Lung (tissue), 12 donors: ENCODE data around the gene CLEC10A. TPM values are rescaled to one million over a fixed set of nuclear protein-coding genes. Genes with fewer than 3 reads are reported as not detected.
"Not testable (repeated sequence)": the region's sequence is repeated elsewhere in the genome, so short reads cannot be mapped to it uniquely, and the experiment has no call there.

Source experiments
- ATAC-seq: fragments of 200-7000 bp; cut with Tn5 transposase; one replicate; pipeline ENCODE4 v1.9.1; 2020; ENCODE audit warnings: moderate number of reproducible peaks; ENCODE audit not compliant: insufficient read depth, low FRiP score
- DNase-seq, 3 donors: peaks; one replicate each; pipeline ENCODE4 v3.0.0-alpha.2; 2013 to 2017
- H3K27ac ChIP-seq, 2 donors: one replicate each; pipeline ENCODE4 v1.5.1; 2013; ENCODE audit warnings: mild to moderate bottlenecking in 2 of 2, moderate library complexity in 2 of 2, control low read depth in 1 of 2, inconsistent platforms in 1 of 2, low read depth in 1 of 2, low read length in 1 of 2
- H3K27me3 ChIP-seq, 3 donors: one replicate each; pipeline ENCODE4 v1.5.1; 2013; ENCODE audit warnings: low read length in 2 of 3; ENCODE audit not compliant: control insufficient read depth in 3 of 3, insufficient read depth in 3 of 3
- H3K36me3 ChIP-seq, 4 donors: one replicate each; pipeline ENCODE4 v1.5.1; 2013; ENCODE audit warnings: low read length in 4 of 4, mild to moderate bottlenecking in 1 of 4, moderate library complexity in 1 of 4; ENCODE audit not compliant: control insufficient read depth in 4 of 4, insufficient read depth in 4 of 4
- H3K4me1 ChIP-seq, 5 donors: one replicate each; pipeline ENCODE4 v1.5.1; 2013; ENCODE audit warnings: low read length in 5 of 5, mild to moderate bottlenecking in 2 of 5, moderate library complexity in 1 of 5; ENCODE audit not compliant: control insufficient read depth in 5 of 5, insufficient read depth in 5 of 5
- H3K4me3 ChIP-seq: one replicate; pipeline ENCODE4 v1.5.1; 2013; ENCODE audit warnings: mild to moderate bottlenecking, control low read depth, moderate library complexity
- H3K9ac ChIP-seq, 2 donors: one replicate each; pipeline ENCODE4 v1.5.1; 2013; ENCODE audit warnings: low read length in 2 of 2, control low read depth in 1 of 2; ENCODE audit not compliant: insufficient read depth in 1 of 2
- H3K9me3 ChIP-seq, 4 donors: one replicate each; pipeline ENCODE4 v1.5.1; 2013; ENCODE audit warnings: low read length in 3 of 4, mild to moderate bottlenecking in 1 of 4, moderate library complexity in 1 of 4; ENCODE audit not compliant: control insufficient read depth in 4 of 4, insufficient read depth in 3 of 4
- WGBS, 2 donors: extraction: QIAGEN DNeasy Blood & Tissue Kit; methylation state at CpG; one replicate each; pipeline ENCODE4 v1.1.7; 2013; 5-methylcytosine and 5-hydroxymethylcytosine counted together
- polyA plus RNA-seq, 2 donors: library from polyadenylated mRNA; stranded (reverse); fragments of 200-250 nt; gene quantifications; one replicate each; pipeline ENCODE4 v1.2.1, GENCODE V29; 2013
- total RNA-seq, 2 donors: library from RNA; depleted of rRNA in 1 of 2; stranded (reverse); fragments of >200 nt in 1 of 2; gene quantifications; one replicate each; pipeline ENCODE4 v1.2.1, GENCODE V29; 2014 to 2021
- TF ChIP-seq, protein P1 (sequence below): IDR thresholded peaks from 2 replicates; pipeline ENCODE4 v1.5.1; 2012; ENCODE audit warnings: mild to moderate bottlenecking; ENCODE audit errors: control extremely low read depth, extremely low read depth
- donor health status: control.
- donor health status: control.
- donor health status: Bipolar disorder and iron deficiency.
- donor health status: healthy.
- donor health status: DM: yes; HTN: yes; CAD: no.

Gene CLEC10A
- total and polyA plus RNA-seq, 4 donors, result 3.7 to 18.4 (median 9.0) TPM

DNA sequence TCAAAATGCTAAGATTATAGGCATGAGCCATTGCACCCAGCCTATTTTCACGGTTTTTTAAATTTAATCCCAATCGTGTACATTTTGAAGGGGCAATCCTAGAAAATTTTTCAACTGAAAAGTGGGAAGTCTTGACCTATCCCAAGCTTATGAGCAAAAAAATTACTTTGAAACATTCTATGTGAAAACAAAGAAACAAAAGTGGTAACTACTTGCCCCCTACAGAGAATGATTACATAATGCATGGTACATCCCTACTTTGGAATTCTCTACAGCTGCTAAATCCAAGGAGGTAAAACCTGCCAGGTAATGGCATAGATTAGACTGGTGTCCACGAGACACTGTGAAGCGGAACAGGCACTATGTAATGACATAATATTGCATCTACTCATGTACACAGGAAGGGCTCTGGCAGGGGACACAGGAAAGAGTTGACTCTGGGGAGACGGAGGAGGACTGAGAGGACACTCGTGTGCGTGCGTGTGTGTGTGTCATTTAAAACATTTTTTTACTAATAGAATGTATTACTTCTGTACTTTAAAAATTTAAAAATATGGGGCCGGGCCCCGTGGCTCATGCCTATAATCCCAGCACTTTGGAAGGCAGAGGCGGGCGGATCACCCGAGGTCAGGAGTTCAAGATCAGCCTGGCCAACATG is 18.9 kb upstream of the CLEC10A start:
- no peak overlapping the region for H3K27ac ChIP-seq
- H3K4me3 ChIP-seq, result no peak overlapping the region
- H3K27me3 ChIP-seq, result no peaks in the 10 kb centered on the region
- TF ChIP-seq, protein P1, sequence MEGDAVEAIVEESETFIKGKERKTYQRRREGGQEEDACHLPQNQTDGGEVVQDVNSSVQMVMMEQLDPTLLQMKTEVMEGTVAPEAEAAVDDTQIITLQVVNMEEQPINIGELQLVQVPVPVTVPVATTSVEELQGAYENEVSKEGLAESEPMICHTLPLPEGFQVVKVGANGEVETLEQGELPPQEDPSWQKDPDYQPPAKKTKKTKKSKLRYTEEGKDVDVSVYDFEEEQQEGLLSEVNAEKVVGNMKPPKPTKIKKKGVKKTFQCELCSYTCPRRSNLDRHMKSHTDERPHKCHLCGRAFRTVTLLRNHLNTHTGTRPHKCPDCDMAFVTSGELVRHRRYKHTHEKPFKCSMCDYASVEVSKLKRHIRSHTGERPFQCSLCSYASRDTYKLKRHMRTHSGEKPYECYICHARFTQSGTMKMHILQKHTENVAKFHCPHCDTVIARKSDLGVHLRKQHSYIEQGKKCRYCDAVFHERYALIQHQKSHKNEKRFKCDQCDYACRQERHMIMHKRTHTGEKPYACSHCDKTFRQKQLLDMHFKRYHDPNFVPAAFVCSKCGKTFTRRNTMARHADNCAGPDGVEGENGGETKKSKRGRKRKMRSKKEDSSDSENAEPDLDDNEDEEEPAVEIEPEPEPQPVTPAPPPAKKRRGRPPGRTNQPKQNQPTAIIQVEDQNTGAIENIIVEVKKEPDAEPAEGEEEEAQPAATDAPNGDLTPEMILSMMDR, result no peak
- H3K9me3 ChIP-seq, result peaks cover 0 to 2% (median 0%) of the 10 kb centered on the region in 4 donors
- no peak overlapping the region for H3K9ac ChIP-seq
- WGBS, 2 donors, result 68 to 77% methylated on average over 13 of the region's 13 CpGs
- DNase-seq (no peak), ATAC-seq (no peak)
- H3K4me1 ChIP-seq, result peaks cover 0 to 2% (median 0%) of the 10 kb centered on the region in 5 donors
- no peaks in the 10 kb centered on the region for H3K36me3 ChIP-seq

DNA sequence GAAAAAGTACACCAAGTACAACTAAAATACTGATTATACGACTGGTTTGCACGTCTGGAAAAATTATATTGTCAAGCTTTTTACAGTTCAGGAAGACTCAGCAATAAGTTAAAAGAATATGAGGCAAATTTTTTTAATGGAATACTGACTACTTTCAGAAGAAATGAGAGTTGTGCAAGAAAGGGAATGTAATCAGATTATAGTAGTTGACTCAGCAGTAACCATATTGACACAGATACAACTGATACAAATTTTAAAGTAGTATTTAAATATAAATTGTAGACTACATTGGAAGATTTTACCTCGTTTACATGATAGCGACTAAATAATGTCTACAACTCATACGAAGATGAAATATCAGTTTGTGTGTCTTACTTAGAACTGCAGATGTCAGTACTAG is 17.9 kb upstream of the CLEC10A start:
- H3K36me3 ChIP-seq, result no peaks in the 10 kb centered on the region
- peaks cover 0 to 2% (median 0%) of the 10 kb centered on the region in 4 donors for H3K9me3 ChIP-seq
- no peaks in the 10 kb centered on the region for H3K27me3 ChIP-seq
- 61 to 69% methylated on average over 5 of the region's 5 CpGs for WGBS, 2 donors
- TF ChIP-seq, protein P1, result no peak
- no peak overlapping the region for H3K27ac ChIP-seq
- no peak overlapping the region for H3K4me3 ChIP-seq
- no peak overlapping the region for H3K9ac ChIP-seq
- no peak for ATAC-seq
- peaks cover 0 to 2% (median 0%) of the 10 kb centered on the region in 5 donors for H3K4me1 ChIP-seq
- DNase-seq, result no peak

DNA sequence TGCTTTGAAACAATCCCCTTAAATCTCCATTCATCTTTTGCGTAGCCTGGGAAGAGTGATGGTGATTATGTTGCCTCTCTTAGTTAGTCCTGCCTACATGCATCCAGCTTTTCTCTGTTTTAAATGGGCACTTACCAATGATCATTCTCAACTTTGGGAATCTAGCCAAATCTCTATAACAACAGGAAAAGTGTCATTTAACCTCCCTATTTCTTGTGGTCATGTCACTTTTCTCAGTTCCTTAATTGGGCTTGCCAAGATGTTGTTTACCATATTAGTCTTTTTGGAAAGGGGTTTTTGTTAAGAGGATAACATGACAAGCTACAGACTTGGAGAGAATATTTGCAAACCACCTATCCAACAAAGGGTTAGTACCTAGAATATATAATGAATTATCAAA is 15.6 kb upstream of the CLEC10A start:
- no peak overlapping the region for H3K27ac ChIP-seq
- no peak overlapping the region for H3K9ac ChIP-seq
- H3K36me3 ChIP-seq, result no peaks in the 10 kb centered on the region
- H3K4me1 ChIP-seq, result peaks cover 0 to 2% (median 0%) of the 10 kb centered on the region in 5 donors
- ATAC-seq (no peak), DNase-seq (no peak)
- no peaks in the 10 kb centered on the region for H3K27me3 ChIP-seq
- H3K4me3 ChIP-seq, result no peak overlapping the region
- WGBS, 2 donors, result 71% methylated on average over 1 of the region's 1 CpG
- peaks cover 0 to 2% (median 0%) of the 10 kb centered on the region in 4 donors for H3K9me3 ChIP-seq
- TF ChIP-seq, protein P1, result no peak

DNA sequence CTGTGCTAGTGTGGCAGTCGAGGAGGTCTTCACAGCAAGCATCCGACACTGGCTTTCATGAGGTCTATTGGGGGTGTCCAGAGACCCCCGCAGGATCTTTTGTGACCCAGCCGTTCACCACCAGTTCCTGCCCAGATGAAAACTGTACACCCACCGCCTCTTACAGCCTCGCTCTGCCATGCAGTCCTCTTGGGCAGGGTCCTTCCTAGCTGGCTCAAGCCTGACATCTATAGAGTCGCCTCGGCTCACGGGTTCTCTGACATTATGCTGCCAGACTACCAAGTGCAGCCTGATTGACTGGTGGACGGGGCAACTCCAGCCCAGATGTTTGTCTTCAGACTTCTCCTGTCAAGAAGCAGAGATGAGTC is 14.6 kb upstream of the CLEC10A start:
- no peaks in the 10 kb centered on the region for H3K36me3 ChIP-seq
- no peaks in the 10 kb centered on the region for H3K27me3 ChIP-seq
- H3K4me3 ChIP-seq, result no peak overlapping the region
- peaks cover 0 to 3% (median under 1%) of the 10 kb centered on the region in 4 donors for H3K9me3 ChIP-seq
- no peak for ATAC-seq
- no peak for DNase-seq
- TF ChIP-seq, protein P1, result no peak
- peak overlapping the region in 1 of 2 donors; percentile 61 for H3K27ac ChIP-seq
- 69 to 78% methylated on average over 10 of the region's 10 CpGs for WGBS, 2 donors
- H3K4me1 ChIP-seq, result peaks cover 0 to 2% (median 0%) of the 10 kb centered on the region in 5 donors
- no peak overlapping the region for H3K9ac ChIP-seq

DNA sequence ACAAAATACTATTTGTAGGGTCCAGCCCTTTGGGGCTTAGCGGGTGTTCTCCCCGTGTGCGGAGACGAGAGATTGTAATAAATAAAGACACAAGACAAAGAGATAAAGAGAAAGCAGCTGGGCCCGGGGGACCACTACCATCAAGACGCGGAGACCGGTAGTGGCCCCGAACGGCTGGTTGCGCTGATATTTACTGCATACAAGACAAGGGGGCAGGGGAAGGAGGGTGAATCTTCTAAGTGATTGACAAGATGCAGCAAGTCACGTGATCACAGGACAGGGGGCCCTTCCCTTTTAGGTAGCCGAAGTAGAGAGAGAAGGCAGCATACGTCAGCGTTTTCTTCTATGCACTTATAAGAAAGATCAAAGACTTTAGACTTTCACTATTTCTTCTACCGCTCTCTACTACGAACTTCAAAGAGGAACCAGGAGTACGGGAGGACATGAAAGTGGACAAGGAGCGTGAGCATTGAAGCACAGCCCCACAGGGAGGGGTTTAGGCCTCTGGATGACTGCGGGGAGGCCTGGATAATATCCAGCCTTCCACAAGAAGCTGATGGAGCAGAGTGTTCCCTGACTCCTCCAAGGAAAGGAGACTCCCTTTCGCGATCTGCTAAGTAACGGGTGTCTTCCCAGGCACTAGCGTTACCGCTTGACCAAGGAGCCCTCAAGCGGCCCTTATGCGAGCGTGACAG is 11.4 kb upstream of the CLEC10A start:
- not testable (repeated sequence) for ATAC-seq, H3K27ac ChIP-seq, H3K36me3 ChIP-seq, H3K27me3 ChIP-seq, DNase-seq, H3K9me3 ChIP-seq, H3K4me3 ChIP-seq, H3K4me1 ChIP-seq, H3K9ac ChIP-seq
- WGBS, 2 donors, result 67 to 83% methylated on average over 20 to 23 of the region's 28 CpGs
